ENCODE measurements around the gene OGDHL.

Gene OGDHL

GRCh38 chr10:49746626-49747302 lies 15.4 kb downstream of the OGDHL start:
- no peaks in the 10 kb centered on the region for H4K20me1 ChIP-seq (ENCODE audit: insufficient read depth, low read length)
- no peaks in the 10 kb centered on the region for H3K27me3 ChIP-seq (ENCODE audit: low read depth, low read length)
- no peaks in the 10 kb centered on the region for H3K79me2 ChIP-seq (ENCODE audit: low read length)
- no peaks in the 10 kb centered on the region for H3K4me1 ChIP-seq (ENCODE audit: low read length)
- no peaks in the 10 kb centered on the region for H3K9me3 ChIP-seq (ENCODE audit: insufficient read depth, low read length)
- no peak overlapping the region for H3K4me3 ChIP-seq (ENCODE audit: low read length)
- H2AFZ ChIP-seq (ENCODE audit: low read depth, low read length) = no peak overlapping the region
- H3K36me3 ChIP-seq (replicated peaks; ENCODE audit: low read depth, low read length) = no peaks in the 10 kb centered on the region
- no peak overlapping the region for H3K27ac ChIP-seq (ENCODE audit: low read length)
- TF ChIP-seq CTCF (IDR thresholded peaks at IDR 0.05; ENCODE audit: low read depth, low read length) = no peak
- no peak for TF ChIP-seq EZH2phosphoT487 (IDR thresholded peaks at IDR 0.05; ENCODE audit: low read depth)
- no peak overlapping the region for H3K9ac ChIP-seq (ENCODE audit: low read length)
- no peak overlapping the region for H3K4me2 ChIP-seq (ENCODE audit: low read length)

- no peaks in the 10 kb centered on the region for H3K27me3 ChIP-seq (ENCODE audit: low read depth, low read length)
- no peaks in the 10 kb centered on the region for H3K9me3 ChIP-seq (ENCODE audit: insufficient read depth, low read length)
- H4K20me1 ChIP-seq (ENCODE audit: insufficient read depth, low read length) = no peaks in the 10 kb centered on the region
- H3K4me1 ChIP-seq (ENCODE audit: low read length) = no peaks in the 10 kb centered on the region
- no peaks in the 10 kb centered on the region for H3K36me3 ChIP-seq (replicated peaks; ENCODE audit: low read depth, low read length)
- TF ChIP-seq EZH2phosphoT487 (IDR thresholded peaks at IDR 0.05; ENCODE audit: low read depth) (no peak), CTCF (IDR thresholded peaks at IDR 0.05; ENCODE audit: low read depth, low read length) (no peak)
- H3K79me2 ChIP-seq (ENCODE audit: low read length) = no peaks in the 10 kb centered on the region
- H3K9ac ChIP-seq (ENCODE audit: low read length) = no peak overlapping the region
- no peak overlapping the region for H3K4me2 ChIP-seq (ENCODE audit: low read length)
- H2AFZ ChIP-seq (ENCODE audit: low read depth, low read length) = no peak overlapping the region
- no peak overlapping the region for H3K4me3 ChIP-seq (ENCODE audit: low read length)
- no peak overlapping the region for H3K27ac ChIP-seq (ENCODE audit: low read length)
Observed at GRCh38 chr10:49745756-49746155, 16.4 kb downstream of the OGDHL start.

- no peak for TF ChIP-seq EZH2phosphoT487 (IDR thresholded peaks at IDR 0.05; ENCODE audit: low read depth)
- no peak for TF ChIP-seq CTCF (IDR thresholded peaks at IDR 0.05; ENCODE audit: low read depth, low read length)
Observed at GRCh38 chr10:49744924-49745605, 17.1 kb downstream of the OGDHL start.

GRCh38 chr10:49744091-49744685 lies 17.9 kb downstream of the OGDHL start:
- H2AFZ ChIP-seq (ENCODE audit: low read depth, low read length) = no peak overlapping the region
- H3K79me2 ChIP-seq (ENCODE audit: low read length) = no peaks in the 10 kb centered on the region
- no peak overlapping the region for H3K9ac ChIP-seq (ENCODE audit: low read length)
- H3K27ac ChIP-seq (ENCODE audit: low read length) = no peak overlapping the region
- no peak overlapping the region for H3K4me3 ChIP-seq (ENCODE audit: low read length)
- no peak overlapping the region for H3K4me2 ChIP-seq (ENCODE audit: low read length)
- H3K9me3 ChIP-seq (ENCODE audit: insufficient read depth, low read length) = no peaks in the 10 kb centered on the region
- TF ChIP-seq CTCF (IDR thresholded peaks at IDR 0.05; ENCODE audit: low read depth, low read length) (no peak), EZH2phosphoT487 (IDR thresholded peaks at IDR 0.05; ENCODE audit: low read depth) (no peak)
- H3K4me1 ChIP-seq (ENCODE audit: low read length) = no peaks in the 10 kb centered on the region
- H3K27me3 ChIP-seq (ENCODE audit: low read depth, low read length) = no peaks in the 10 kb centered on the region
- H3K36me3 ChIP-seq (replicated peaks; ENCODE audit: low read depth, low read length) = no peaks in the 10 kb centered on the region
- no peaks in the 10 kb centered on the region for H4K20me1 ChIP-seq (ENCODE audit: insufficient read depth, low read length)

More at GRCh38 chr10:49744924-49745605, 17.1 kb downstream of the OGDHL start:
- no peak overlapping the region for H3K4me2 ChIP-seq (ENCODE audit: low read length)
- no peak overlapping the region for H3K9ac ChIP-seq (ENCODE audit: low read length)
- H3K4me3 ChIP-seq (ENCODE audit: low read length) = no peak overlapping the region
- no peaks in the 10 kb centered on the region for H3K79me2 ChIP-seq (ENCODE audit: low read length)
- no peaks in the 10 kb centered on the region for H3K36me3 ChIP-seq (replicated peaks; ENCODE audit: low read depth, low read length)
- H4K20me1 ChIP-seq (ENCODE audit: insufficient read depth, low read length) = no peaks in the 10 kb centered on the region
- H3K9me3 ChIP-seq (ENCODE audit: insufficient read depth, low read length) = no peaks in the 10 kb centered on the region
- H3K27me3 ChIP-seq (ENCODE audit: low read depth, low read length) = no peaks in the 10 kb centered on the region
- H3K4me1 ChIP-seq (ENCODE audit: low read length) = no peaks in the 10 kb centered on the region
- H2AFZ ChIP-seq (ENCODE audit: low read depth, low read length) = no peak overlapping the region
- no peak overlapping the region for H3K27ac ChIP-seq (ENCODE audit: low read length)

All from OCI-LY3 (cell line).